Uterus (tissue), 2 donors: Measurements from ENCODE around the gene TMEM167B.

Experiments used
- CTCF ChIP-seq, 4 experiments: fragments of 200-600 bp in 2 of 4; fragments of 450-650 bp in 2 of 4; sonication (generic) in 2 of 4; IDR thresholded peaks; one replicate each; pipeline ENCODE4 v1.5.1; 2016 to 2019; ENCODE audit warnings: antibody characterized with exemption in 4 of 4, mild to moderate bottlenecking in 2 of 4, moderate library complexity in 1 of 4
- POLR2A ChIP-seq, 2 donors: fragments of 450-650 bp; IDR thresholded peaks; one replicate each; pipeline ENCODE4 v1.6.1; 2016; ENCODE audit warnings: antibody characterized with exemption in 2 of 2, mild to moderate bottlenecking in 1 of 2, moderate library complexity in 1 of 2

GRCh38 chr1:109047339-109047738 is 43.2 kb upstream of the TMEM167B start:
- TF ChIP-seq CTCF (IDR thresholded peaks at IDR 0.05) (no peak), POLR2A (IDR thresholded peaks at IDR 0.05) (no peak)
